Measurements from ENCODE around the gene ATP2C2.

- TF ChIP-seq, protein P1, sequence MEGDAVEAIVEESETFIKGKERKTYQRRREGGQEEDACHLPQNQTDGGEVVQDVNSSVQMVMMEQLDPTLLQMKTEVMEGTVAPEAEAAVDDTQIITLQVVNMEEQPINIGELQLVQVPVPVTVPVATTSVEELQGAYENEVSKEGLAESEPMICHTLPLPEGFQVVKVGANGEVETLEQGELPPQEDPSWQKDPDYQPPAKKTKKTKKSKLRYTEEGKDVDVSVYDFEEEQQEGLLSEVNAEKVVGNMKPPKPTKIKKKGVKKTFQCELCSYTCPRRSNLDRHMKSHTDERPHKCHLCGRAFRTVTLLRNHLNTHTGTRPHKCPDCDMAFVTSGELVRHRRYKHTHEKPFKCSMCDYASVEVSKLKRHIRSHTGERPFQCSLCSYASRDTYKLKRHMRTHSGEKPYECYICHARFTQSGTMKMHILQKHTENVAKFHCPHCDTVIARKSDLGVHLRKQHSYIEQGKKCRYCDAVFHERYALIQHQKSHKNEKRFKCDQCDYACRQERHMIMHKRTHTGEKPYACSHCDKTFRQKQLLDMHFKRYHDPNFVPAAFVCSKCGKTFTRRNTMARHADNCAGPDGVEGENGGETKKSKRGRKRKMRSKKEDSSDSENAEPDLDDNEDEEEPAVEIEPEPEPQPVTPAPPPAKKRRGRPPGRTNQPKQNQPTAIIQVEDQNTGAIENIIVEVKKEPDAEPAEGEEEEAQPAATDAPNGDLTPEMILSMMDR (IDR thresholded peaks at IDR 0.05): no peak
- TF ChIP-seq POLR2AphosphoS5 (IDR thresholded peaks at IDR 0.05; ENCODE audit: low read depth, low read length) (peak; percentile 70; the same call in 1 of the 2 replicates), TCF7L2 (IDR thresholded peaks at IDR 0.05; ENCODE audit: low read depth, low read length) (no peak)
Measured at GRCh38 chr16:84504420-84505248, 136.3 kb downstream of the ATP2C2 start, which contains the start of gene MEAK7.

Measured in Panc1 (cell line).